Kidney epithelial cell (primary cell): Measurements from ENCODE around the gene RXRA. TPM values are rescaled to one million over a fixed set of nuclear protein-coding genes. Genes with fewer than 3 reads are reported as not detected.

Experiments used
- DNase-seq: peaks from one replicate; pipeline ENCODE4 v3.0.0-alpha.2; 2010; ENCODE audit warnings: low read depth
- H3K27me3 ChIP-seq: 2 replicates; pipeline ENCODE4 v1.6.0; 2011; ENCODE audit warnings: low read length; ENCODE audit not compliant: control insufficient read depth, insufficient read depth
- H3K36me3 ChIP-seq: 2 replicates; pipeline ENCODE4 v1.5.1; 2011; ENCODE audit warnings: low read length; ENCODE audit not compliant: control insufficient read depth, insufficient read depth
- H3K4me3 ChIP-seq: 2 replicates; pipeline ENCODE4 v1.5.1; 2011; ENCODE audit warnings: low read depth, mild to moderate bottlenecking, control low read depth, low read length
- CTCF ChIP-seq: IDR thresholded peaks from 2 replicates; pipeline ENCODE4 v1.5.1; 2011; ENCODE audit warnings: mild to moderate bottlenecking, moderate library complexity, low read length, control low read depth, inconsistent platforms; ENCODE audit not compliant: insufficient read depth, poor library complexity, severe bottlenecking
- total RNA-seq: library from RNA; depleted of rRNA; stranded (reverse); fragments of >200 nt; gene quantifications from 2 replicates; pipeline ENCODE4 v1.2.3, GENCODE V29; 2015

Gene RXRA
- total RNA-seq, 1 donor from 2014 or later = 15.0 TPM

GRCh38 chr9:134332266-134332665 is 6.0 kb downstream of the RXRA start:
- Histone ChIP-seq H3K36me3 (no peaks in the 10 kb centered on the region), H3K4me3 (no peak overlapping the region)

GRCh38 chr9:134332841-134333233 is 6.6 kb downstream of the RXRA start:
- H3K27me3 ChIP-seq = no peaks in the 10 kb centered on the region
- TF ChIP-seq CTCF = no peak

More at GRCh38 chr9:134332266-134332665, 6.0 kb downstream of the RXRA start:
- no peaks in the 10 kb centered on the region for H3K27me3 ChIP-seq
- TF ChIP-seq CTCF = no peak
- no peak for DNase-seq

GRCh38 chr9:134333234-134333873 is 7.1 kb downstream of the RXRA start:
- H3K36me3 ChIP-seq = no peaks in the 10 kb centered on the region
- H3K27me3 ChIP-seq = no peaks in the 10 kb centered on the region
- TF ChIP-seq CTCF = no peak
- DNase-seq = no peak
- H3K4me3 ChIP-seq = no peak overlapping the region

More at GRCh38 chr9:134332841-134333233, 6.6 kb downstream of the RXRA start:
- no peaks in the 10 kb centered on the region for H3K36me3 ChIP-seq
- DNase-seq = no peak
- no peak overlapping the region for H3K4me3 ChIP-seq

GRCh38 chr9:134333874-134334581 is 7.8 kb downstream of the RXRA start:
- Histone ChIP-seq H3K27me3 (no peaks in the 10 kb centered on the region), H3K36me3 (no peaks in the 10 kb centered on the region), H3K4me3 (no peak overlapping the region)
- TF ChIP-seq CTCF = no peak
- DNase-seq = no peak

- no peak for TF ChIP-seq CTCF
- Histone ChIP-seq H3K36me3 (no peaks in the 10 kb centered on the region), H3K27me3 (no peaks in the 10 kb centered on the region), H3K4me3 (no peak overlapping the region)
- no peak for DNase-seq
Measured at GRCh38 chr9:134335061-134335460, 8.8 kb downstream of the RXRA start.
